IMR-90 (cell line): ENCODE data around the gene HDAC7. TPM values are rescaled to one million over a fixed set of nuclear protein-coding genes. Genes with fewer than 3 reads are reported as not detected.

Experiments used
- ATAC-seq: fragments of 200-7000 bp; cut with Tn5 transposase; 2 replicates; pipeline ENCODE4 v1.9.1; 2020; ENCODE audit warnings: low read depth, mild to moderate bottlenecking, moderate library complexity
- BruUV-seq: library from RNA; stranded (reverse); fragments of 400-500 nt; replicated peaks from 2 replicates; lab custom pipeline; 2021; lab: Mats Ljungman, UMichigan
- CTCF ChIA-PET: fragments of 300-600 bp; formaldehyde crosslinking; extraction: SDS; loops from one replicate; lab custom pipeline; 2021; ENCODE audit warnings: antibody characterized with exemption; lab: Yijun Ruan, JAX
- POLR2A ChIA-PET: fragments of 300-600 bp; sonication (Branson Sonifier 250); formaldehyde crosslinking; loops from one replicate; lab custom pipeline; 2022; ENCODE audit warnings: antibody characterized with exemption; ENCODE audit not compliant: unreplicated experiment; lab: Charles Lee
- DNase-seq: peaks from one replicate; pipeline ENCODE4 v3.0.0; 2013
- H2AFZ ChIP-seq: replicated peaks from 2 replicates; pipeline ENCODE3; 2013; ENCODE audit warnings: low read length, mild to moderate bottlenecking; ENCODE audit not compliant: poor library complexity
- H2AK5ac ChIP-seq: 2 replicates; pipeline ENCODE4 v1.6.1; 2013; ENCODE audit warnings: low read depth, low read length, inconsistent platforms
- H2AK9ac ChIP-seq: replicated peaks from 2 replicates; pipeline ENCODE3; 2013; ENCODE audit warnings: mild to moderate bottlenecking, low read depth, low read length, moderate library complexity; ENCODE audit not compliant: poor library complexity
- H2BK120ac ChIP-seq: 2 replicates; pipeline ENCODE4 v1.6.1; 2013; ENCODE audit warnings: low read depth, low read length, inconsistent platforms
- H2BK15ac ChIP-seq: 3 replicates; pipeline ENCODE4 v1.6.1; 2013; ENCODE audit warnings: low read depth, low read length, inconsistent platforms
- H2BK20ac ChIP-seq: 2 replicates; pipeline ENCODE4 v1.6.1; 2013; ENCODE audit warnings: low read depth, mild to moderate bottlenecking, inconsistent platforms, low read length, moderate library complexity
- H2BK5ac ChIP-seq: 2 replicates; pipeline ENCODE4 v1.6.1; 2013; ENCODE audit warnings: mild to moderate bottlenecking, low read depth, low read length, inconsistent platforms; ENCODE audit not compliant: poor library complexity, severe bottlenecking
- H3K14ac ChIP-seq: replicated peaks from 2 replicates; pipeline ENCODE4 v1.6.1; 2013; ENCODE audit warnings: low read depth, low read length, inconsistent platforms
- H3K18ac ChIP-seq: 2 replicates; pipeline ENCODE4 v1.6.1; 2013; ENCODE audit warnings: low read depth, low read length, control low read depth
- H3K23ac ChIP-seq: 2 replicates; pipeline ENCODE4 v1.6.1; 2013; ENCODE audit warnings: low read depth, low read length, inconsistent platforms
- H3K27ac ChIP-seq: 2 replicates; pipeline ENCODE4 v1.5.1; 2013; ENCODE audit warnings: mild to moderate bottlenecking, control low read depth, low read length; ENCODE audit not compliant: insufficient read depth
- H3K27me3 ChIP-seq: 2 replicates; pipeline ENCODE4 v1.6.1; 2013; ENCODE audit warnings: low read length; ENCODE audit not compliant: control insufficient read depth, insufficient read depth
- H3K36me3 ChIP-seq: 2 replicates; pipeline ENCODE4 v1.6.1; 2013; ENCODE audit warnings: low read length, mixed read lengths; ENCODE audit not compliant: control insufficient read depth, insufficient read depth
- H3K4ac ChIP-seq: 2 replicates; pipeline ENCODE4 v1.6.1; 2013; ENCODE audit warnings: low read depth, low read length, inconsistent platforms
- H3K4me1 ChIP-seq: 2 replicates; pipeline ENCODE4 v1.6.1; 2013; ENCODE audit warnings: low read length, mixed read lengths; ENCODE audit not compliant: control insufficient read depth, insufficient read depth
- H3K4me2 ChIP-seq: 2 replicates; pipeline ENCODE4 v1.6.1; 2013; ENCODE audit warnings: low read depth, mild to moderate bottlenecking, control low read depth, low read length, moderate library complexity
- H3K4me3 ChIP-seq: 2 replicates; pipeline ENCODE4 v1.5.1; 2013; ENCODE audit warnings: low read depth, mild to moderate bottlenecking, control low read depth, low read length, moderate library complexity; ENCODE audit not compliant: insufficient read depth
- H3K56ac ChIP-seq: 2 replicates; pipeline ENCODE4 v1.6.1; 2013; ENCODE audit warnings: low read length, inconsistent platforms; ENCODE audit not compliant: insufficient read depth; ENCODE audit errors: extremely low read depth
- H3K79me1 ChIP-seq, 2 experiments: 2 replicates each; pipeline ENCODE4 v1.6.1; 2013; ENCODE audit warnings: low read length in 2 of 2, inconsistent platforms in 1 of 2, low read depth in 1 of 2
- H3K9ac ChIP-seq: 2 replicates; pipeline ENCODE4 v1.6.1; 2013; ENCODE audit warnings: low read depth, low read length, control low read depth
- H3K9me1 ChIP-seq: 2 replicates; pipeline ENCODE4 v1.6.1; 2013; ENCODE audit warnings: low read length, inconsistent platforms; ENCODE audit not compliant: insufficient read depth
- H3K9me3 ChIP-seq: 2 replicates; pipeline ENCODE4 v1.6.1; 2013; ENCODE audit warnings: low read length; ENCODE audit not compliant: control insufficient read depth, insufficient read depth
- H4K20me1 ChIP-seq: 2 replicates; pipeline ENCODE4 v1.6.1; 2013; ENCODE audit warnings: low read length, inconsistent platforms; ENCODE audit not compliant: insufficient read depth
- H4K5ac ChIP-seq: 2 replicates; pipeline ENCODE4 v1.6.1; 2013; ENCODE audit warnings: mild to moderate bottlenecking, low read depth, low read length, control low read depth
- H4K8ac ChIP-seq, 2 experiments: 2 replicates each; pipeline ENCODE4 v1.6.1; 2013; ENCODE audit warnings: low read depth in 2 of 2, low read length in 2 of 2, control low read depth in 1 of 2, inconsistent platforms in 1 of 2
- H4K91ac ChIP-seq: 2 replicates; pipeline ENCODE4 v1.6.1; 2013; ENCODE audit warnings: low read depth, low read length, inconsistent platforms; ENCODE audit not compliant: insufficient read depth
- MAZ ChIP-seq: IDR thresholded peaks from 2 replicates; pipeline ENCODE4 v1.6.1; 2012; ENCODE audit warnings: low read depth, mild to moderate bottlenecking, low read length, improper control_type of control experiment, moderate library complexity, borderline replicate concordance
- WGBS, 2 experiments: methylation state at CpG; one replicate each; pipeline versions ENCODE4 v1.1.5 to v1.1.7; 2013; ENCODE audit warnings: missing lambda C conversion rate in 2 of 2; ENCODE audit not compliant: insufficient read length in 1 of 2; ENCODE audit errors: extremely low coverage in 2 of 2; 5-methylcytosine and 5-hydroxymethylcytosine counted together
- dilution Hi-C: fragments of 300-500 bp; cut with HindIII; formaldehyde crosslinking; loops from one replicate; pipeline ENCODE4 v1.14.3; 2018; ENCODE audit warnings: low sequenced_read_pairs; ENCODE audit not compliant: unreplicated experiment
- in situ Hi-C: fragments of 300-500 bp; cut with MboI; formaldehyde crosslinking; loops from 3 replicates; pipeline ENCODE4 v1.14.3; 2019; ENCODE audit warnings: low sequenced_read_pairs, inconsistent platforms, mixed read lengths
- intact Hi-C: fragments of 100-400 bp; cut with micrococcal nuclease; formaldehyde crosslinking; loops from 2 replicates; pipeline ENCODE4 v1.10.0; 2022
- polyA plus RNA-seq, 3 experiments: library from polyadenylated mRNA; depleted of rRNA; stranded (reverse); fragments of >200 nt; gene quantifications; 2 replicates each; pipeline ENCODE4 v1.2.3, GENCODE V29; 2012; ENCODE audit warnings: low replicate concordance in 1 of 3
- total RNA-seq: library from RNA; depleted of rRNA; stranded (reverse); fragments of >200 nt; gene quantifications from 2 replicates; pipeline ENCODE4 v1.2.3, GENCODE V29; 2012

HDAC7 gene
- total and polyA plus RNA-seq, 2 of the 4 experiments (the other 2 are of a cell fraction) = 10.4 to 64.7 TPM

- Histone ChIP-seq H4K91ac (no peak overlapping the region), H2BK15ac (no peak overlapping the region), H3K36me3 (peaks cover 77% of the 10 kb centered on the region), H3K18ac (no peak overlapping the region), H3K4ac (no peak overlapping the region), H3K4me2 (no peak overlapping the region), H4K5ac (no peak overlapping the region), H3K9me3 (no peaks in the 10 kb centered on the region), H3K27me3 (no peaks in the 10 kb centered on the region), H2BK5ac (no peak overlapping the region), H3K56ac (no peak overlapping the region), H2BK120ac (no peak overlapping the region), H3K4me3 (no peak overlapping the region), H4K8ac (no peak overlapping the region), H3K9ac (no peak overlapping the region), H3K27ac (no peak overlapping the region), H3K9me1 (no peaks in the 10 kb centered on the region), H3K79me1 (peaks cover 7 to 31% of the 10 kb centered on the region in 2 experiments), H3K4me1 (peaks cover 2% of the 10 kb centered on the region; the same call in 1 of the 2 replicates), H2AK5ac (no peak overlapping the region), H4K20me1 (peaks cover 27% of the 10 kb centered on the region), H2AFZ (no peak overlapping the region), H2AK9ac (no peak overlapping the region), H3K23ac (no peak overlapping the region), H2BK20ac (no peak overlapping the region), H3K14ac (no peak overlapping the region)
- no TSS peak for BruUV-seq
- WGBS, 2 experiments = 95% methylated on average over 4 of the region's 9 CpGs; no CpG with 5 or more reads in 1 of the 2 experiments
- intact Hi-C loops = no loop called here
- no peak for ATAC-seq
- CTCF ChIA-PET = no interaction called here
- dilution Hi-C loops = no loop called here
- no peak for TF ChIP-seq MAZ
- in situ Hi-C loops = no loop called here
- DNase-seq = no peak
- POLR2A ChIA-PET = no interaction called here
Measured at GRCh38 chr12:47794679-47795078, 25.0 kb downstream of the HDAC7 start.
